ENCODE results near the gene ACRBP.

- no peak for TF ChIP-seq CTCF (conservative IDR thresholded peaks at IDR 0.05; ENCODE audit: low read depth, low read length)
- no peak for TF ChIP-seq EZH2phosphoT487 (IDR thresholded peaks at IDR 0.05; ENCODE audit: borderline replicate concordance, low read length)
- no peak for TF ChIP-seq EZH2 (IDR thresholded peaks at IDR 0.05; ENCODE audit: low read length, unreplicated experiment)
Measured at GRCh38 chr12:6626654-6627283, 20.5 kb downstream of the ACRBP start.

Data from PC-3 (cell line).